Measurements from ENCODE around the gene RAPSN. TPM values are rescaled to one million over a fixed set of nuclear protein-coding genes. Genes with fewer than 3 reads are reported as not detected.

The RAPSN gene
- polyA plus RNA-seq, 1 donor (not counting 4 experiments of a cell fraction or from before 2014, with no cell fraction given), result 0.28 TPM

DNA sequence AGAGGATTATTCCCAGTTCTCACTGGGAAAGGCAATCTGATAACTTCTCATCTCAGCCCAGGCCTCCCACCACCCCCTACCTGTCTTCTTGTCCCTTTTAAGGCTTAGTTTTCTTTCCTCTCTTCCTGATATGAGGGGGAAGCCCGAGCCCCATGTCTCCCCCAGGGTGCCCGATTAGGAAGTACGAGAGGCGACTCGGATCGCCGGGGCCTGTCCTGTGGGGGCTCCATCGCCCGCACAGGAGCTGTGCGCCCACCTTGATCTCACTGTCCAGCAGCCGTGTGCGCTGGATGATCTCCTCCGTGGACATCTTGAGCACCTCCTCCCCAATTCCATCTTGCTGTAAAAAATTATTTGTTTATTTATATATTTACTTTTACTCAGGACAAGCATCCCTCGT lies 23.3 kb downstream of the RAPSN start:
- Histone ChIP-seq H3K36me3 (ENCODE audit: control insufficient read depth in 2 of 2, extremely low read depth in 1 of 2, insufficient read depth in 2 of 2, low read length in 2 of 2) (peaks cover 19 to 24% of the 10 kb centered on the region in 2 experiments), H3K27ac (ENCODE audit: control insufficient read depth, insufficient read depth, low read length) (peak overlapping the region; percentile 97), H4K20me1 (ENCODE audit: control insufficient read depth, extremely low read depth, insufficient read depth, low read length) (no peaks in the 10 kb centered on the region), H3K4me1 (ENCODE audit: control insufficient read depth, extremely low read depth, insufficient read depth, low read length) (peaks cover 12% of the 10 kb centered on the region), H2AFZ (ENCODE audit: control insufficient read depth, low read length) (peak overlapping the region; percentile 96), H3K79me2 (ENCODE audit: control insufficient read depth, insufficient read depth, low read length) (peaks cover 28% of the 10 kb centered on the region), H3K9me1 (ENCODE audit: control insufficient read depth, extremely low read depth, insufficient read depth, low read length) (no peaks in the 10 kb centered on the region), H3K9me3 (ENCODE audit: control insufficient read depth, low read depth, low read length) (no peaks in the 10 kb centered on the region), H3K9ac (ENCODE audit: control insufficient read depth, extremely low read depth, insufficient read depth, low read length) (peak overlapping the region; percentile 99), H3K4me2 (ENCODE audit: control insufficient read depth, extremely low read depth, insufficient read depth, low read depth, low read length) (peak overlapping the region; percentile 92), H3K27me3 (ENCODE audit: control insufficient read depth, extremely low read depth, insufficient read depth, low read length) (no peaks in the 10 kb centered on the region), H3K4me3 (ENCODE audit: control insufficient read depth in 2 of 3, extremely low read depth in 1 of 3, insufficient read depth in 2 of 3, low read depth in 1 of 3, low read length in 3 of 3) (peak overlapping the region; percentile 82 to 86 (median 83))
- no peak for FAIRE-seq
- dilution Hi-C loops (cut with MboI; ENCODE audit: extremely low pct_ligation_motif_present, low sequenced_read_pairs), result no loop called here
- TF ChIP-seq EZH2 (IDR thresholded peaks at IDR 0.05; ENCODE audit: low read length) (no peak), CTCF (optimal IDR thresholded peaks at IDR 0.05 in 1 of 3, IDR thresholded peaks at IDR 0.05 in 1 of 3, conservative IDR thresholded peaks at IDR 0.05 in 1 of 3; ENCODE audit: extremely low read depth in 1 of 3, insufficient read depth in 2 of 3, low read length in 3 of 3) (no peak)
- no peak for DNase-seq (ENCODE audit: low read depth, low spot score)

DNA sequence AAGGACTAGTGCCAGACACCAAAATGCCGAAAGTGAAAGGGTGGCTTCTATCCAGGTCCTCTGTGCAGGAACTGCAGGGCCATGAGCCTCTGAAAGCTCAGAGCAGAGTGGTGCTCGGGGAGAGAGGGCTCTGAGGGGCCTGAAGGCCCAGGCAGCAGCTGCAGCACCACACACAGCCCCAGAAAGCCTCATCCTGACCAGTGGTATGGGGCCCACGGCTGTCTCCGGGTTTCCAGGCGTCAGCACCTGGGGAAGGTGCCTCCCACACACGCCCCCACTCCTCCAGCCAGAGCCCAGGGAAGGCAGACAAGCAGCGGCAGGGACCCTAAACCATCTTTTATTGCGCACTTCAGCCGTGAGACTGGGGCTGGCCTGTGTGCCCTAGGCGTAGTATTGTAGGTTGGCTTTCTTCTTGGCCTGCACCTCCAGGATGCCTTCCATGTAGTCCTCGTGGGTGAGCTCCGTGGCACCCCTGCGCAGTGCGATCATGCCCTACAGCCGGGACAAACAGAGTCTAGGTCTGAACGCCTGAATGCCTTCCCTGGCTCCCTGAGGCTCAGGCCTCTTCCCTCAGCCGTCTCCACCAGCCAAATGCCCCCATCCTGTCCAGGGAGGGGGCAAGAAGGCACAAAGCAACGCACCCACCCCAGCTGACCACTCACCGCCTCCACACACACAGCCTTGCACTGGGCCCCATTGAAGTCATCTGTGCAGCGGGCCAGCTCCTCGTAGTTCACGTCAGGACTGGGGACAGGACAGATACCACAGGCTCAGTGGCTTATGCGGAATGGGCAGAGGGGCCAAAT lies 30.3 kb downstream of the RAPSN start:
- Histone ChIP-seq H3K9me1 (ENCODE audit: control insufficient read depth, extremely low read depth, insufficient read depth, low read length) (no peaks in the 10 kb centered on the region), H2AFZ (ENCODE audit: control insufficient read depth, low read length) (no peak overlapping the region), H3K36me3 (ENCODE audit: control insufficient read depth in 2 of 2, extremely low read depth in 1 of 2, insufficient read depth in 2 of 2, low read length in 2 of 2) (peaks cover 36 to 41% of the 10 kb centered on the region in 2 experiments), H3K9ac (ENCODE audit: control insufficient read depth, extremely low read depth, insufficient read depth, low read length) (no peak overlapping the region), H3K4me3 (ENCODE audit: control insufficient read depth in 2 of 3, extremely low read depth in 1 of 3, insufficient read depth in 2 of 3, low read depth in 1 of 3, low read length in 3 of 3) (no peak overlapping the region), H3K79me2 (ENCODE audit: control insufficient read depth, insufficient read depth, low read length) (peaks cover 3% of the 10 kb centered on the region), H3K27ac (ENCODE audit: control insufficient read depth, insufficient read depth, low read length) (no peak overlapping the region), H3K4me1 (ENCODE audit: control insufficient read depth, extremely low read depth, insufficient read depth, low read length) (peaks cover 18% of the 10 kb centered on the region), H3K9me3 (ENCODE audit: control insufficient read depth, low read depth, low read length) (no peaks in the 10 kb centered on the region), H3K27me3 (ENCODE audit: control insufficient read depth, extremely low read depth, insufficient read depth, low read length) (no peaks in the 10 kb centered on the region), H3K4me2 (ENCODE audit: control insufficient read depth, extremely low read depth, insufficient read depth, low read depth, low read length) (no peak overlapping the region), H4K20me1 (ENCODE audit: control insufficient read depth, extremely low read depth, insufficient read depth, low read length) (peaks cover 3% of the 10 kb centered on the region)
- no peak for TF ChIP-seq CTCF (optimal IDR thresholded peaks at IDR 0.05 in 1 of 3, IDR thresholded peaks at IDR 0.05 in 1 of 3, conservative IDR thresholded peaks at IDR 0.05 in 1 of 3; ENCODE audit: extremely low read depth in 1 of 3, insufficient read depth in 2 of 3, low read length in 3 of 3)
- TF ChIP-seq EZH2 (IDR thresholded peaks at IDR 0.05; ENCODE audit: low read length), result no peak
- DNase-seq (ENCODE audit: low read depth, low spot score) (no peak), FAIRE-seq (no peak)
- dilution Hi-C loops (cut with MboI; ENCODE audit: extremely low pct_ligation_motif_present, low sequenced_read_pairs), result no loop called here

All from keratinocyte (primary cell).